Parathyroid adenoma (tissue), 2 donors: ENCODE data around the gene ITIH1.

ENCODE experiments used
- H2AFZ ChIP-seq: fragments of 300-600 bp; sonication (generic); one replicate; pipeline ENCODE4 v1.7.0; 2017; ENCODE audit warnings: antibody characterized with exemption, mild to moderate bottlenecking
- H3K27ac ChIP-seq: fragments of 300-600 bp; sonication (generic); one replicate; pipeline ENCODE4 v1.7.0; 2017
- H3K27me3 ChIP-seq: fragments of 300-600 bp; sonication (generic); one replicate; pipeline ENCODE4 v1.7.0; 2017; ENCODE audit warnings: low read length; ENCODE audit not compliant: control insufficient read depth, insufficient read depth
- H3K36me3 ChIP-seq: fragments of 300-600 bp; sonication (generic); one replicate; pipeline ENCODE4 v1.7.0; 2017; ENCODE audit warnings: low read length; ENCODE audit not compliant: control insufficient read depth, insufficient read depth
- H3K4me1 ChIP-seq: fragments of 300-600 bp; sonication (generic); one replicate; pipeline ENCODE4 v1.7.0; 2017; ENCODE audit warnings: control low read depth
- H3K4me2 ChIP-seq: fragments of 300-600 bp; sonication (generic); one replicate; pipeline ENCODE4 v1.7.0; 2017; ENCODE audit warnings: low read length
- H3K4me3 ChIP-seq: fragments of 300-600 bp; sonication (generic); one replicate; pipeline ENCODE4 v1.7.0; 2017; ENCODE audit warnings: low read depth, low read length
- H3K79me2 ChIP-seq: fragments of 300-600 bp; sonication (generic); one replicate; pipeline ENCODE4 v1.7.0; 2017; ENCODE audit warnings: control low read depth
- H3K9ac ChIP-seq: fragments of 300-600 bp; sonication (generic); one replicate; pipeline ENCODE4 v1.7.0; 2017; ENCODE audit warnings: mild to moderate bottlenecking
- H3K9me3 ChIP-seq: fragments of 300-600 bp; sonication (generic); one replicate; pipeline ENCODE4 v1.7.0; 2017; ENCODE audit warnings: low read length; ENCODE audit not compliant: control insufficient read depth
- CTCF ChIP-seq: fragments of 300-600 bp; sonication (generic); IDR thresholded peaks from one replicate; pipeline ENCODE4 v1.7.0; 2017; ENCODE audit warnings: antibody characterized with exemption, mild to moderate bottlenecking
- donor health status: primary hyperparathyroidism.

The ITIH1 gene

GRCh38 chr3:52779011-52779836, 1.8 kb downstream of the ITIH1 start:
- H3K9ac ChIP-seq: no peak overlapping the region
- H3K79me2 ChIP-seq: no peaks in the 10 kb centered on the region
- H3K9me3 ChIP-seq: no peaks in the 10 kb centered on the region
- no peaks in the 10 kb centered on the region for H3K36me3 ChIP-seq
- TF ChIP-seq CTCF: no peak
- H3K4me1 ChIP-seq: no peaks in the 10 kb centered on the region
- no peak overlapping the region for H3K4me2 ChIP-seq
- H3K4me3 ChIP-seq: no peak overlapping the region
- no peak overlapping the region for H2AFZ ChIP-seq
- no peaks in the 10 kb centered on the region for H3K27me3 ChIP-seq
- no peak overlapping the region for H3K27ac ChIP-seq

- Histone ChIP-seq H3K9me3 (no peaks in the 10 kb centered on the region), H3K4me2 (no peak overlapping the region), H3K79me2 (no peaks in the 10 kb centered on the region), H3K36me3 (no peaks in the 10 kb centered on the region), H3K4me3 (no peak overlapping the region), H3K27me3 (no peaks in the 10 kb centered on the region), H3K9ac (no peak overlapping the region), H2AFZ (no peak overlapping the region), H3K4me1 (no peaks in the 10 kb centered on the region), H3K27ac (no peak overlapping the region)
- TF ChIP-seq CTCF: no peak
Measured at GRCh38 chr3:52779837-52780585, 2.6 kb downstream of the ITIH1 start.

GRCh38 chr3:52781741-52782140, 4.3 kb downstream of the ITIH1 start:
- Histone ChIP-seq H3K9me3 (no peaks in the 10 kb centered on the region), H3K4me2 (no peak overlapping the region), H3K4me3 (no peak overlapping the region), H2AFZ (no peak overlapping the region), H3K4me1 (no peaks in the 10 kb centered on the region), H3K79me2 (no peaks in the 10 kb centered on the region), H3K9ac (no peak overlapping the region), H3K36me3 (no peaks in the 10 kb centered on the region), H3K27ac (no peak overlapping the region), H3K27me3 (no peaks in the 10 kb centered on the region)
- no peak for TF ChIP-seq CTCF

GRCh38 chr3:52782412-52783210, 5.2 kb downstream of the ITIH1 start:
- Histone ChIP-seq H3K36me3 (no peaks in the 10 kb centered on the region), H3K9ac (no peak overlapping the region), H3K9me3 (no peaks in the 10 kb centered on the region), H3K4me3 (no peak overlapping the region), H3K4me1 (no peaks in the 10 kb centered on the region), H3K79me2 (no peaks in the 10 kb centered on the region), H3K27me3 (no peaks in the 10 kb centered on the region), H2AFZ (no peak overlapping the region), H3K4me2 (no peak overlapping the region), H3K27ac (no peak overlapping the region)
- TF ChIP-seq CTCF: no peak
